ENCODE data around the gene CDH13.

The CDH13 gene

DNA sequence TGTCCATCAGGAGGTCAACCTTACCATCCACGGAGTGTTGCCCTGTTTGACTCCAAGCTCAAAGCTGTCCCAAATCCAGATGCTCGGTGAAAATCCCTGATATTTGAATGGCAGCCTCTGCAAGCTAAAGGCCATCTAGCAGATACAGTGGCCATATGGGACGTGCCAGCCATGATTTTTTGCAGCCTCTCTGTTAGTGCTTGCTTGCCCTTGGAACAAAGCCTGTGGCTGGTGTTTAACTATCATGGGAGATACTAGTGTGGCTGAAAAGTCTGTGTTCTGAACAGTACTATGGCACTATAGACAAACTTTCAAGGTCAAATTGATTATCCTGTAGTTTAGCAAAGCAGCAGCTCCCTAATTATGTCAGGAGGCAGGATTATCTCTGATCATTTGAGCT lies 214.3 kb downstream of the CDH13 start:
- H3K4me1 ChIP-seq (ENCODE audit: control insufficient read depth, low read length), result no peaks in the 10 kb centered on the region
- no peaks in the 10 kb centered on the region for H3K9me3 ChIP-seq (ENCODE audit: control insufficient read depth, insufficient read depth, low read length)
- no peak overlapping the region for H3K4me2 ChIP-seq (ENCODE audit: low read length)
- no peaks in the 10 kb centered on the region for H3K36me3 ChIP-seq (ENCODE audit: control insufficient read depth, low read length)
- no peaks in the 10 kb centered on the region for H3K9me2 ChIP-seq (replicated peaks; ENCODE audit: control insufficient read depth, low read length)
- no peak for TF ChIP-seq CTCF (IDR thresholded peaks at IDR 0.05; ENCODE audit: low read depth, low read length, poor library complexity, severe bottlenecking)
- no peak for TF ChIP-seq EZH2phosphoT487 (IDR thresholded peaks at IDR 0.05; ENCODE audit: borderline replicate concordance, low read length)
- no peaks in the 10 kb centered on the region for H4K20me1 ChIP-seq (ENCODE audit: control insufficient read depth, insufficient read depth, low read depth, low read length)
- no peaks in the 10 kb centered on the region for H3K27me3 ChIP-seq (ENCODE audit: control insufficient read depth, low read length)
- H3K79me2 ChIP-seq (ENCODE audit: control insufficient read depth, low read length), result no peaks in the 10 kb centered on the region
- no peak overlapping the region for H3K27ac ChIP-seq (ENCODE audit: low read depth, low read length)
- no peak overlapping the region for H3K4me3 ChIP-seq (ENCODE audit: low read length)
- no peaks in the 10 kb centered on the region for H3F3A ChIP-seq (ENCODE audit: control insufficient read depth, insufficient read depth)

- Histone ChIP-seq H3K4me3 (ENCODE audit: low read length) (no peak overlapping the region), H4K20me1 (ENCODE audit: control insufficient read depth, insufficient read depth, low read depth, low read length) (no peaks in the 10 kb centered on the region), H3K9me3 (ENCODE audit: control insufficient read depth, insufficient read depth, low read length) (no peaks in the 10 kb centered on the region), H3K27me3 (ENCODE audit: control insufficient read depth, low read length) (no peaks in the 10 kb centered on the region), H3K27ac (ENCODE audit: low read depth, low read length) (no peak overlapping the region), H3K9me2 (replicated peaks; ENCODE audit: control insufficient read depth, low read length) (no peaks in the 10 kb centered on the region), H3K79me2 (ENCODE audit: control insufficient read depth, low read length) (no peaks in the 10 kb centered on the region), H3K4me1 (ENCODE audit: control insufficient read depth, low read length) (no peaks in the 10 kb centered on the region), H3F3A (ENCODE audit: control insufficient read depth, insufficient read depth) (no peaks in the 10 kb centered on the region), H3K4me2 (ENCODE audit: low read length) (no peak overlapping the region), H3K36me3 (ENCODE audit: control insufficient read depth, low read length) (no peaks in the 10 kb centered on the region)
- TF ChIP-seq EZH2phosphoT487 (IDR thresholded peaks at IDR 0.05; ENCODE audit: borderline replicate concordance, low read length), result no peak
- TF ChIP-seq CTCF (IDR thresholded peaks at IDR 0.05; ENCODE audit: low read depth, low read length, poor library complexity, severe bottlenecking), result no peak
These were observed 217.0 kb downstream of the CDH13 start for GRCh38 chr16:82843606-82844271.

DNA sequence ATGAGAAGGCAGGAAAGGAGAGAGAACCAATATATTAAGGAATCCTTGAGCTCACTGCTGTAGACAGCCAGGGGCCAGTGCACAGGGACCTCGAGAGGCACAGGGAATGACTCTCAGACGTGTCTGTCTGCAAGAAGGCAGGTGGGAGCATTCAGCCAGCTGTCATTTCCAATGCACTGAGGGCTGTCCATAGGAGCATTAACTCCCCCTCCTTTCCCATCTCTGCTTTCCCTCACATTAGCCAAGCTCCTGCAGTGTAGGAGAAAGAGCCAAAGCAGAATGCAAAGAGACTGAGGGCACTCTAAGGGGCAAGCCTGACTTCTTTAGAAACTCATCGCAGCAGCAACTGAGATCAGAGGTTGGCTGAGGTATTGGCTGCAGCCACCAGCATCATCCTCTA lies 218.3 kb downstream of the CDH13 start:
- no peaks in the 10 kb centered on the region for H3K27me3 ChIP-seq (ENCODE audit: control insufficient read depth, low read length)
- no peaks in the 10 kb centered on the region for H4K20me1 ChIP-seq (ENCODE audit: control insufficient read depth, insufficient read depth, low read depth, low read length)
- H3K79me2 ChIP-seq (ENCODE audit: control insufficient read depth, low read length), result no peaks in the 10 kb centered on the region
- H3K4me2 ChIP-seq (ENCODE audit: low read length), result no peak overlapping the region
- H3K36me3 ChIP-seq (ENCODE audit: control insufficient read depth, low read length), result no peaks in the 10 kb centered on the region
- H3K4me1 ChIP-seq (ENCODE audit: control insufficient read depth, low read length), result no peaks in the 10 kb centered on the region
- no peak for TF ChIP-seq EZH2phosphoT487 (IDR thresholded peaks at IDR 0.05; ENCODE audit: borderline replicate concordance, low read length)
- TF ChIP-seq CTCF (IDR thresholded peaks at IDR 0.05; ENCODE audit: low read depth, low read length, poor library complexity, severe bottlenecking), result no peak
- H3K27ac ChIP-seq (ENCODE audit: low read depth, low read length), result no peak overlapping the region
- H3K9me3 ChIP-seq (ENCODE audit: control insufficient read depth, insufficient read depth, low read length), result no peaks in the 10 kb centered on the region
- H3K9me2 ChIP-seq (replicated peaks; ENCODE audit: control insufficient read depth, low read length), result no peaks in the 10 kb centered on the region
- no peaks in the 10 kb centered on the region for H3F3A ChIP-seq (ENCODE audit: control insufficient read depth, insufficient read depth)
- no peak overlapping the region for H3K4me3 ChIP-seq (ENCODE audit: low read length)

Data from DOHH2 (cell line).